CD1c-positive myeloid dendritic cell (primary cell): ENCODE results near the gene PPP6R3.
A peak's percentile ranks its signal among the peaks of the same experiment; 100 is the strongest.

Source experiments
- DNase-seq: peaks from one replicate; pipeline ENCODE4 v3.0.0-alpha.2; 2016; ENCODE audit errors: extremely low spot score

The PPP6R3 gene

DNA sequence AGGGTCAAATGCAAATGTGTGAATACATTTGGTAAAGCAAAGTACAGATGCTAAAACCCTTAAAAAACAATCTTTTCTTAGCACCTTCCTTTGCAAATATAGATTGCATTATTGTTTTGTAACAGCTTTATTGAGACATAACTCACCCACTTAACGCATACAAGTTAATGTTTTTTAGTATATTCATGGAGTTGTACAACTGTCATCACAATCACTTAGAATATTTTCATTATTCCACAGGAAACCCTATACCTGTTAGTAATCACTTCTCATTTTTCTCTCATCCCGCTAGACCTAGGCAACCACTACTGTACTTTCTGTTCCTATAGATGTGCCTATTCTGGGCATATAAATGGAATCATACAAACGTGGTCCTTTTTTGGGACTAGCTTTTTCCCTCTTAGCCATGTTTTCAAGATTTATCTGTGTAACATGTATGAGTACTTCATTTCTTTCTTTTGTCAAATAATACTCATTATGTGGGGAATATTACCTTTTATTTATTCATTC is 34.7 kb downstream of the PPP6R3 start:
- DNase-seq: no peak

DNA sequence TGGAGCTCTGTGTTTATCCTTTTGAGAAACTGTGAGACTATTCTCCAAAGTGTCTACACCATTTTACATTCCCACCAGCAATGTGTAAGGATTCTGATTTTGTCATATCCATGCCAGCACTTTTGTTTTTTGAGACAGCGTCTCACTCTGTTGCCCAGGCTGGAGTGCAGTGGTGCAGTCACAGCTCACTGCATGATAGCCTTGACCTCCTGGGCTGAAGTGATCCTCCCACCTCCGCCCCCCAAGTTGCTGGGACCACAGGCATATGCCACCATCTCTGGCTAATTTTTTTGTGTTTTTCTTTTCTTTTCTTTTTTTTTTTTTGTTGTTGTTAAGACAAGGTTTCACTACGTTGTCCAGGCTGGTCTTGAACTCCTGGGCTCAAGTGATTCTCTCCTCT is 35.3 kb downstream of the PPP6R3 start:
- DNase-seq: no peak

DNA sequence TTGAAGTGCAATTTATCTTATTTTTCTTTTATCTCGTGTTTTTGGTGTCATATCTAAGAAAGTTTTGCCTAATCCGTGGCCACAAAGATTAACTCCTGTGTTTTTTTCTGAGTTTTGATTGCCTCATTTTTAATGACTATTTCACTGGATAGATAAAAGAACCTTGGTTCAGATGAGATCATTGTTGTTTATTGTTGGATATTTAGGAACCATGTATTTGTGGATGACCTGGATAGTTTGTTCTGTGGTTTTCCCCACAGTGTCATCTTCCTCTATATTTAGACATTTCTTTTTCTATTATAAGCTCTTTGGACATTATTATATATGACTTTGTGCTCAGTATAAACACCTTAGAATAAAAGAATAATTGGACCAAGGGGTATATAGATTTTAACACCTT is 37.2 kb downstream of the PPP6R3 start:
- DNase-seq: peak; percentile 10

DNA sequence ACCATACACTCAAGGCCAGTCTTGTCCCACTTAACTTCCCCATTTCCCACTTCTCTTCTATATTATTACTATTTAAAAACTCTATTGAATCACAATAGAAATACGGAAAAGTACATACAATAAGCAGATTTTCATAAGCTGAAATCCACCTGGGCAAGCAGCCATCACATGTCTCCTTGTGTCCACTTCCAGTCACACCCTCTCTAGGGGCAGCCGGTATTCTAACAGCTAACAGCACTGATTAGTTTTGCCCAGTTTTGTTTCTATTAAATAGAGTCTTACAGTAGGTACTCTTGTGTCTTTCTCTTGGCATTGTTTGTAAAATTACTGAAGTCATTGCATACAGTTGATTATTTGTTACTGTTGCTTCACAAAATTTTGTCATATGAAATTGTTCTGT is 37.8 kb downstream of the PPP6R3 start:
- peak; percentile 11 for DNase-seq

DNA sequence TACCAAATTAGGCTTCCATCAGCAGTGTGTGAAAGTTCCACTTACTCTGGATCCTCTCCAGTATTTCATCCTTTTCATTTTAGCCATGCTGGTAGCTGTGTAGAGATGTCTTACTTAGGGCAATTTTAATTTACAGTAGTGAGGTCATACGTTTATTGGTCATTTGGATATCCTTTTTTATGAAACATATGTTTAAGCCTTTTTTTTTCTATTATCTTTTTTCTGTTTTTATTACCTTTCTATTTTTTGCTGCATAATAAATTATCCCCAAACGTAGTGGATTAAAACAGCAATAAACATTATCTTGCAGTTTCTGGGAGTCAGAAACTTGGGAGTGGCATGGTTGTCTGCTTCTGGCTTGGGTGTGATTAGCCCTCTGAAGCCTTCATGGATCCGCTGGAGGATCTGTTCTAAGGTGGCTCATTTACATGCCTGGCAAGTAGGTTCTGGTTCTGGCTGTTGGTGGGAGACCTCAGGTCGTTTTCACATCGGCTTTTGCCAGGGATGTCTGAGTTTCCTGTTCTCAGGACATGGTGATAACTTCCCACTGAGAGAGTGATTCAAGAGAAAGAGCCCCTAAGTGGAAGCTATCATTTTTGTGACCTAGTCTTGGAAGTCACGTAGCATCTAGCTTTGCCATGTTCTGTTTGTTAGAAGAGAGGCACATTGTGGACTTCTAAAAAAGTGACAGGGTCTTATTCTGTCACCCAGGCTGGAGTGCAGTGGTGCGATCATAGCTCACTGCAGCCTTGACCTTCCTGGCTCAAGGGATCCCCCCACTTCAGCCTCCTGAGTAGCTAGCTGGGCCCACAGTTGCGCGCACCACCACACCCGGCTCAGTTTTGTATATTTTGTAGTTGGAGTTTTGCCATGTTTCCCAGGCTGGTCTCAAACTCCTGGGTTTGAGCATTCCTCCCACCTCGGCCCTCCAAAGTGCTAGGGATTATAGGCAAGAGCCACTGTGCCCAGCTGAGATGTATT is 38.6 kb downstream of the PPP6R3 start:
- no peak for DNase-seq

DNA sequence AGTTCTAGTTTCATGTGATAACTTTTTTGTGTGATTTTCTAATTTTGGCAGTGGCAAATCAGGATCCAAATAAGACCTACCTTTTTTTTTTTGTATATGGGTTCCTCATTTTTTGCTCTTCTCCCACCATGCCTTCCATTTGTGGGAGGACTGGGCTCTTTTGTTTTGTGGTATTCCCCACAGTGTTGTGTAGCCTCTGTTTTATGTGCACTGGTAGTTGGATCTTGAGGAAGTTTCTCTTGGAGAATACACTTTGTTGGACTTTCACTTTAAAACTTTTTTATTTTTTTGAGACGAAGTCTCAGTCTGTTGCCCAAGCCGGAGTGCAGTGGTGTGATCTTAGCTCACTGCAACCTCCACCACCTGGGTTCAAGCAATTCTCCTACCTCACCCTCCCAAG is 39.7 kb downstream of the PPP6R3 start:
- peak; percentile 11 for DNase-seq

DNA sequence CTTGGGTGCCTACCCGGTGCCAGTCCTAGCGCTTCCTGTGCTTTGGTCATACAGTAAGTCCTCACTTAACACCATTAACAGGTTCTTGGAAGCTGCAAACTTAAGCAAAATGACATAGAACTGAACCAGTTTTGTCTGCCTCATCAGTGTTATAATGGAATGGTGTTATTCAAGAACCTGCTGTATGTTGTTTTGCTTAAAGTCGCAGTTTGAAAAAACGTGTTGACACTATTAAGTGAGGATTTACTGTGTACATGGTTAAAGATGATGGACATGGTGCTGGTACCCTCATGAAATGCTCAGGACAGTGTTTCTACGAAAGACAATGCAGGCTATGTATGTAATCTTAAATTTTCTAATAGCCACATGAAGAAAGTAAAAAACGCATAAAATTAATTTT is 41.3 kb downstream of the PPP6R3 start:
- DNase-seq: no peak

DNA sequence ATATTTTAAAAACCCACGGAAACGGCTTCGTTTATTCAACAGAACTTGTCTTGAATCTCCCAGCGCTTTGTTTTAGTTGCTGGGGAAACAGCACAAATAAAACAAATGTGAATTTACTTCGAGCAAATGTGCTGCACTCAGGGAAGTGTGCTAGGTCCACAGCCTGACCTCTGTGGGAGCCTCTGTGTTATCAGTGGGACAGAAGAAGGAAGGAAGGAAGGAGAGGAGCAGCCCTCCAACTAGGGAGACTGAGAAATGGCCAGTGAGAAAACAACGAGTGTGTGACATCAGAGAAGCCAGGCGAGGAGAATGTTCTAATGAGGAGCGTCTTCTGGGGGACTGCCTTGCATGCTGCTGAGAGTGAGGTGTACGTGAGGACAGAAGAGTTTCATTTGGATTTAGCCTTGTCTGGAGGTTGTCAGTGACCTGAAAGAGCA is 42.7 kb downstream of the PPP6R3 start:
- no peak for DNase-seq

DNA sequence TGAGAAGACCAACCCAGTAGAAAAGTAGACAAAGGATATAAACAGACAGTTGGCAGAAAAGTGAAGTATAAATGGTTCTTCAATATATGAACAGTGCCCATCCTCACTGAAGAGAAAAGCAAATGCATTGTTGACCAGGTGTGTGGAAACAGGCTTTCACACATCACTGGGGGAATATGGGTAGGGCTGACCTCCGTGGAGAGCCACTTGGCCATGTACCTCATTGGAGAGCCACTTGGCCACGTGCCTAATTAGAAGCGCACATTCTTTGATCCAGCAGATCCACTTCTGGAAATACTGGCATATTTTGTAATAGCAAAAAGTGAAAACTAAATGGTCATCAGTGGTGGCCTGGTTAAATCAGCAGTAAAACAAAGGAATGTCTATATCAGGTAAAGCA is 43.2 kb downstream of the PPP6R3 start:
- DNase-seq: no peak

DNA sequence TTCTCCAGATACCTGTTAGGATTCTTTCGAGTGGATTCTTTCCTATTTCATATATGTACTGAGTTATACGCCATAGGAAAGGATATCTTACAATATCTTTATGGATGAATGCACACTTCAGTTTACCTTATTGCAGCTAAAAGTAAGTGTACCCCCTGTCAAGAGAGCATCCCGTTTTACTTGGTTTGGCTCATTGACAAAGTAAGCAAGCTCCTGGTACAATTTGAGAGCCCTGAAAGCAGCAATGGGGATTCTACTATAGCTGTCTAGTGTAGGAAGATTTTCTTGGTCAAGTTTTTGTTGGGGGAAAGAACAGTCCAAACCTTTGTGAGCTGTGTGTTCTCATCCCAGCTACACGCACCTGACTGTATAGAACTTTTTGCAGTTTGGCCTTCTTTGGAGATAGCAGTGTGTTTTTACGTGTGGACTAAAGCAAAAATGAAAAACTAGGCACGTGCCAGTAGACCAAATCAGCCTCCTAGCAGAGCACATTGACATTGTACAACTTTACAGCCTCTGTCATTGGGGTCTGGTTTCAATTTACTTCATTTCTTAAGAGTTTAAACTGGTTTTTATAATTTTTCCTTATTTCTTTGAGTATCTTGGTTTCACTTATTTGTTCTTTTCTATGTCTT is 44.0 kb downstream of the PPP6R3 start:
- DNase-seq: no peak

DNA sequence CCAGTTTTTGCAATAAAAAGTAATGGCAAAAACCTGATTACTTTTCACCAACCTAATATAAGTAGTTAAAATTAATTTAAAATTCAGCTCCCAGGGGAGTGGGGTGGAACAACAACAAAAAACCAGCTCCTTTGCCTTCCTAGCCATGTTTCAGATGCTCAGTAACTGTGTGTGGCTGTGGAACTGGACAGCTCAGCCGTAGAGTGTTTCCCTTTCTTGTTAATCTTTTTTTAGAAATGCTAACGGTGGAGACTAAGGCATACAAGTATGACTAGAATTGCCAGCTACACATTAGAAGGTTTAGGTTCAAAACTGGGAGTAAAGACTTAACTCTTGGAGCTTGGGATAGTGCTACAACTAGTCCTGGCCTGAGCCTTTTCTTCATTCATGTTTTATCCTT is 45.0 kb downstream of the PPP6R3 start:
- DNase-seq: no peak

DNA sequence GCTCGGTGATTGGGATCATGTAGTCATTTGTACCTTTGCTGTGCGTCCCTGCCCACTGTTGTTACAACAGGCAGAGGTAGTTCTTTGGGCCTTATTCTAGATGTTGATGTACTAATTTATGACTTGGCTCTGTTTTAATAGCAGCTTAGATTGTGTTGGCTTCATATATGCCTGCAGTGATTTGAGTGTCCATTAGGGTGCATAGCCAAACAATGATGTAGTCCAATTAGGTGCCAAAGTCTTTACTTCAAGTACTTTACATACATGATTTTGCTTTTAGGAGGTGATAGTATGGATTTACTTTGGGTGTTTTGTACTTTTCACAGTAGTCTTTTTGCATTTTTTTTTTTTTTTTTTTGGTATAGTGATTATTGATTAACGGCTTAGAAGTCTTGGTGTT is 46.4 kb downstream of the PPP6R3 start:
- DNase-seq: no peak

DNA sequence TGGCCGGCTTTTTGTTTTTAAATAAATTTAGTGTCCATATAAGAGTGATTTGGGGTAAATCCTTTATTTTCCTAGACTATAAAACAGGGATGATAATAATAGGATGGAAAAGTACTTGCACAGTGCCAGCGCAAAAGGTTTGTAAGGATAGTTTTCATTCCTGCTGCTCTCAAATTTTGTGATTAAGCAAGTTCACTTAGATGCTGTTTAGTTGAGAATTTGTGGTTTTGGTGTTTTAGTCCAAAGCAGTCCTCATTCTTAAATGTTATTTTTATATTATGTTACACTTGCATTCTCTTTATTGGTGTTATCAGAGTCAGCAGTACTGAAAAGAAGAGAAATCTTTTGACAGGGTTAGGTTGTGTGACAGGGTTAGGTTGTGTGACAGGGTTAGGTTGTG is 47.9 kb downstream of the PPP6R3 start:
- no peak for DNase-seq

DNA sequence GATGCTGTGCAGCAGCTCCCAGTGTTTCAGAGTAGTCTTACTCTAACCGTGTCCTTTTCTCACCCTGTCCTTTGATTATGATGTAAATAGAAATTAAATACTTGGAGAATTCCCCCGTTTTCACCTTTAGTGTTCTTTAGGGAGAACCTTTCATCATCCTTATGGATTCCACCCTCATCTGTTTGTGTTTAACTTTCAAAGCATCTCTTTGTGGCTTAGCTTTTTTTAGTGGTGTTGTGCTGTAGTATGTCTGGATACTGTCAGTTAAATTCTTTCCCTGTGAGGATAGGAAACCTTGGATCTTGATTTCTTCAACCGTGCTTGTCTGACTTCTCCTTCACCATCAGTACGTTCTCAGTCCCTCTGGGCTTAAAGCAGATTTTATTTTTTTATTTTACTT is 48.5 kb downstream of the PPP6R3 start:
- DNase-seq: no peak

DNA sequence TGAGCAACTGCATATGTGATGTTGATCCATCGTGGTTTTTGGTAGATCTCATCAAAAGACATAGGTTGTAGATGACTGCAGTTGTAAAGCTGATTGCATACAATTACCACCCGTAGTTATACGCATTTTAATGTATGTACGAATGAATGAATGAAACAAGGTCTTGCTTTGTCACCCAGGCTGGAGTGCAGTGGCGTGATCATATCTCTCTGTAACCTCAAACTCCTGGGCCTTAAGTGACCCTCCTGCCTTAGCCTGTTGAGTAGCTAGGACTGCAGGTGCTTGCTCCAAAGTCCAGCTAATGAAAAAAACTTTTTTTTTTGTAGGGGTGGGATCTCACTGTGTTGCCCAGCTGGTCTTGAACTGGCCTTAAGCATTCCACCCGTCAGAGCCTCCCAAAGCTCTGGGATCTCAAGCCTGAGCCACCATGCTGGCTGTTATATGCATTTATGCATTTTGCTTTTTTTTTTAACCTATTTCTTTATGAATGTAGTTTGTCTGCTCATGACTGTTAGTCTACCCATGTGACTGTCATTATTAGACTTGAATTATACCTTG is 53.5 kb downstream of the PPP6R3 start:
- no peak for DNase-seq

DNA sequence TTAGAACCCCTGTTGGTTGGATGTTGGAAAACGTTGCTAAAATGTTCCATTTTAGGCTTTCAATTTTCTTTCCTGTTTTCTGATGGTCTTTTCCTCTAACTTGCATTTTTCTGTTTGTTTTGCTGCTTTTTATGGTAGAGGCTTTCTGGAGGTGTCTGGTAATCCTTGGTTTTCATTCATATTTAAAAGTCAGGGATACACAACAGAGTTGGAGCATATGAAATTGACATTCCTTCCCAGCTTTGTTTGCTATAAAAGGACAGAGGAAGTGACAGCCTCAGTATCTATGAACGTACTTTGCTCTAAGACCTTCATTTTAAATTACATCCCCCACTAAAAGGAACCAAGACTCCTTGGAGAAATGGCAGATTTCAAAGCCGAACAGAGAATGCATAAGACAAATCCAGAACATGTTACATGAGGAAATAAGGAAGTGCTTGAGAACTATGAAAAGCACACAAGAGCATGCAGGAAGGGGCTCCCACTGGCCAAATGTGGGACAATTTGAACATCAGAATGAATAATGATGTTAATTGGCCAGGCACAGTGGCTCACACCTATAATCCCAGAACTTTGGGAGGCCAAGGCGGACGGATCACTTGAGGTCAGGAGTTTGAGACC is 56.7 kb downstream of the PPP6R3 start:
- no peak for DNase-seq

DNA sequence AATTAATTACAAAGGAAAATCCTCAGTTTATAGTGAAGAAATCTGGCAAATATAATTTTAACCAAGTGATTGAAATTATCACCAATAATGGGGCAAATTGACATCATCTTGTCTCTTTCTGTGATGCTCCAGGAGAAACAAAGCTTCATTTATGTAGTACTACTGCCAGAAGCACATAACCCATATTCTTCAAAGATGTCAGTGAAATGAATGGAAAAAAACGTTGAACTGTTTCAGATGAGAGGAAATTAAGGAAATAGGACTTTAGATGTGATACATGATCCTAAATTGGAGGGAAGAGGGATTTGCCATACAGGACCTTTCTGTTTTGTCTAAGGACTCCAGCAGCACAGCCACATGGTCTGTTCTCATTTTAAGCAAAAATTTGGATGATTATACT is 57.6 kb downstream of the PPP6R3 start:
- no peak for DNase-seq

DNA sequence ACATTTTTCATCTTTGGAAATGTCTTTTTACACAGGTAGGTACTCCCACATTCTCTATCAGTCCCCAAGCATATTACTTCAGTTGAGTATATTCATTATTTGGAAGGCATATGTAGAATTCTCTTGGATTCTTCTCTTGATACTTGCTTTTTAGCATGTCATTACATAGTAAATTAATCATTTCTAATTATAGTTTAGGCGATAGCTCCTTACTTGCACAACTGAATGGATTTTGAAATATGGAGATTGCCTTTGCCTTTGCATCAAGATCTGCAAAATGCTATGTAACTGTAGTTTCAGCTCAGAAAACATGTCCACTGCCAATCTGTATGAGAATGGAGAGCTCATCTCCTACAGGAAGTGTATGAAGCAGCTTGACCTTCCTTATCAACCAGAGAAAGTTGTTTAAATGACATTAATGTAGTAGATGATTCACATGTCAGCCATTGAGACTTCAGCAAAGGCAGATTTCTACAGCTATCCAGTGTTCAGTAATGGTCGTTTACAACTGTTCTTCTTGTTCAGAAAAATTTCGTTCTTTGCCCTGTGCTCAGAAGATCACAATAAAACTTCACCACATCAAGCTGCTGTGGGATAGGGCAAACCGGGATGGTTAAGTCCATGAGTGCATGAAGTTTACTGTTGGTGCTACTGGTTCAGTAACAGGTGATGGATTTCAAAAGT is 61.6 kb downstream of the PPP6R3 start:
- no peak for DNase-seq

DNA sequence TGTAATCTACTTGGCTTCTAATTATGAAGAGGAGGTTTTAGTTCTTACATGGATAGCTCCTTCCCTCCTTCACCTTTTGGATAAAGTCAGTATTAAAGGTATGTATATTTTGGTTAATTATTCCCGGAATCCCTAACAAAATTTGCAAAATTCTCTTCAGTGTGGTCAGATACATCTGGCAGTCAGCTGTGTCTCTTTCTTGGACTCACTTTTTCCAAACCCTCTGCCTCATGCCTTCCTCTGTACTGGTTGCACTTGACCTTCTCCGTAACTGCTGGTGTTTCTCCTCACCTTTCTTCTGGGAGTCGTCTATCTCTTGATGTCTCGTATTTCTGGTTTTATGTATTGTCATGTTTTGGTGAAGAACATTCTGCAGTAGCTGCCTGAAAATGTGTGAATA is 62.5 kb downstream of the PPP6R3 start:
- DNase-seq: no peak

DNA sequence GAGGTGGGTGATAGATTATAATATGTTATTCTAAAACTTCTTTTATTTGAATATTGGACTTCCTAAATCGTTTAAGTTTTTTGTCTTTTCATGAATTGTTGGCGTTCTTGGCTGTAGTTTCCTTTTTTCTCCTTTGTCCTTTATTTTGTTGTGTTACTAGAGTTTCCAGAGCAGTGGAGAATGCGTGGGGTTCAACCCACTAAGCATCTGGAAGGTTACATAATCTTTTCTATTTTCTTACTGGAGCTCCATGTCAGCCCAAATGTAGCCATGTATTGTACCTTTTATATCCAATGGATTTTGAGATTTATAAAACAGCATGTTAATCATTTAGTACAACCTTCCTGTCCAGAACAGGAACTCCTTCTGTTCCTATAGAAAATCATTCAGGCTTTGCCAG is 63.2 kb downstream of the PPP6R3 start:
- DNase-seq: no peak

DNA sequence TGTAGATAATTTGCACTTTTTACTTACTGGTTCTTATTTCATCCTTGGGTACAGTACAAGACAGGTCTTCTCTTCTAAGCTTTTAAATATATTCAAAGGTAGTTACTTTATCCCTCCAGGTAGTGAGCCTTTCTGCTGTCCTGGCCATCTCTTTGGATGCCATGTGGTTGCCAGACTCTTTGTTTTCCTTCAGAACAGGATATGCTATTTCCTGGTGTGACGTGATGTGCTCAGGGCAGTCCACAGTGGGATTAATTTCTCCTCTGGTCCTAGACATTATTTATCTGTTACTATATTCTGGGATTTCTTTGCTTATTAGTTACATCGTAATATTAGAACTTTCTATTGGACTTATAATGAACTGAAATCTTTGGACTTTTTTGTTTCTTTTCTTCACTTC is 63.7 kb downstream of the PPP6R3 start:
- DNase-seq: no peak

DNA sequence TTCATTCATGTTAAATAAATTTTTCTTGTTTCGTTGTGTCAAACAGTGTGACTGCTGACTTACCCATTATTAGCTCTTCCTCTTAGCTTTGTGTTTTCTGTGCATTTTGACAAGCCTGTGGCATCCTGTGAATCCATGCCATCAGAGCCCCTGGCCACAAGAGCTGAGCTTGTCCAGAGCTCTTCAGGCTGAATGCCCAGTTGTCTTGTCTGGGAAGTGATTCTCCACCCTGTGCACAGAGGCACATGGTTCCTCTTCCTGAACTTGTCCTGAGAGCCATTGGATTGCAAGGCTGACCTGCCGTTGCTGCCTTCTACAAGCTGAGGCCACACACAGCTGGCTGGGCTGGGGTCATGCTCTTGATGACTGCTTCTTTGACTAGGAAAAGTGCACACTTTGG is 64.1 kb downstream of the PPP6R3 start:
- no peak for DNase-seq
